Progenitor cell of endocrine pancreas (in vitro differentiated cells): ENCODE results near the gene DDX54. TPM values are rescaled to one million over a fixed set of nuclear protein-coding genes. Genes with fewer than 3 reads are reported as not detected.

Experiments used
- DNase-seq: peaks from one replicate; pipeline ENCODE4 v3.0.0; 2021; ENCODE audit warnings: low spot score; ENCODE audit not compliant: unreplicated experiment
- H3K27ac Mint-ChIP-seq: 2 replicates; pipeline ENCODE4 v1.8.0; 2021; ENCODE audit warnings: mild to moderate bottlenecking, moderate library complexity, mixed read lengths
- H3K27me3 Mint-ChIP-seq: 2 replicates; pipeline ENCODE4 v1.8.0; 2021; ENCODE audit warnings: mixed read lengths
- H3K36me3 Mint-ChIP-seq: 2 replicates; pipeline ENCODE4 v1.8.0; 2022; ENCODE audit warnings: mixed read lengths; ENCODE audit not compliant: insufficient read depth
- H3K4me1 Mint-ChIP-seq: 2 replicates; pipeline ENCODE4 v1.8.0; 2021; ENCODE audit warnings: low read depth, mixed read lengths
- H3K4me3 Mint-ChIP-seq: 2 replicates; pipeline ENCODE4 v1.8.0; 2021; ENCODE audit warnings: low read depth, mild to moderate bottlenecking, moderate library complexity, mixed read lengths
- H3K9me3 Mint-ChIP-seq: 2 replicates; pipeline ENCODE4 v1.8.0; 2021; ENCODE audit warnings: low read depth, mixed read lengths
- CTCF ChIP-seq: fragments of 200-600 bp; sonication (generic); IDR thresholded peaks from one replicate; pipeline ENCODE4 v1.5.0; 2021; ENCODE audit warnings: antibody characterized with exemption, mild to moderate bottlenecking; ENCODE audit not compliant: unreplicated experiment
- total RNA-seq: library from RNA; stranded (reverse); gene quantifications from 2 replicates; pipeline ENCODE4 v1.2.1, GENCODE V29; 2021

The DDX54 gene
- total RNA-seq, 1 donor from 2014 or later: 61.5 TPM

GRCh38 chr12:113134521-113134951 is 50.7 kb downstream of the DDX54 start:
- no peak for DNase-seq
- H3K27ac Mint-ChIP-seq: no peak overlapping the region
- peaks cover 5% of the 10 kb centered on the region for H3K4me1 Mint-ChIP-seq
- H3K9me3 Mint-ChIP-seq: no peaks in the 10 kb centered on the region
- no peak overlapping the region for H3K4me3 Mint-ChIP-seq
- peaks cover 54% of the 10 kb centered on the region for H3K27me3 Mint-ChIP-seq
- H3K36me3 Mint-ChIP-seq: no peaks in the 10 kb centered on the region
- no peak for TF ChIP-seq CTCF

GRCh38 chr12:113134071-113134470 is 51.2 kb downstream of the DDX54 start:
- Mint-ChIP-seq H3K27me3 (peaks cover 56% of the 10 kb centered on the region), H3K27ac (no peak overlapping the region), H3K9me3 (no peaks in the 10 kb centered on the region), H3K4me1 (peaks cover 5% of the 10 kb centered on the region), H3K36me3 (no peaks in the 10 kb centered on the region), H3K4me3 (no peak overlapping the region)
- no peak for TF ChIP-seq CTCF
- no peak for DNase-seq

- Mint-ChIP-seq H3K9me3 (no peaks in the 10 kb centered on the region), H3K4me1 (peaks cover 5% of the 10 kb centered on the region), H3K27me3 (peaks cover 58% of the 10 kb centered on the region), H3K36me3 (no peaks in the 10 kb centered on the region), H3K27ac (no peak overlapping the region), H3K4me3 (no peak overlapping the region)
- TF ChIP-seq CTCF: no peak
- DNase-seq: no peak
These were observed 51.6 kb downstream of the DDX54 start for GRCh38 chr12:113133666-113134065.

- Mint-ChIP-seq H3K4me3 (no peak overlapping the region), H3K9me3 (no peaks in the 10 kb centered on the region), H3K27me3 (peaks cover 61% of the 10 kb centered on the region), H3K27ac (no peak overlapping the region), H3K36me3 (no peaks in the 10 kb centered on the region), H3K4me1 (peaks cover 5% of the 10 kb centered on the region)
- DNase-seq: no peak
- TF ChIP-seq CTCF: no peak
These were observed 52.2 kb downstream of the DDX54 start for GRCh38 chr12:113133036-113133435.

GRCh38 chr12:113131556-113131955 is 53.7 kb downstream of the DDX54 start:
- no peak for DNase-seq
- Mint-ChIP-seq H3K4me3 (no peak overlapping the region), H3K9me3 (no peaks in the 10 kb centered on the region), H3K27ac (no peak overlapping the region), H3K4me1 (peaks cover 5% of the 10 kb centered on the region), H3K27me3 (peaks cover 60% of the 10 kb centered on the region), H3K36me3 (no peaks in the 10 kb centered on the region)
- no peak for TF ChIP-seq CTCF
